ENCODE results near the gene NABP2.
"Not testable (repeated sequence)": the region's sequence is repeated elsewhere in the genome, so short reads cannot be mapped to it uniquely, and the experiment has no call there.

DNA sequence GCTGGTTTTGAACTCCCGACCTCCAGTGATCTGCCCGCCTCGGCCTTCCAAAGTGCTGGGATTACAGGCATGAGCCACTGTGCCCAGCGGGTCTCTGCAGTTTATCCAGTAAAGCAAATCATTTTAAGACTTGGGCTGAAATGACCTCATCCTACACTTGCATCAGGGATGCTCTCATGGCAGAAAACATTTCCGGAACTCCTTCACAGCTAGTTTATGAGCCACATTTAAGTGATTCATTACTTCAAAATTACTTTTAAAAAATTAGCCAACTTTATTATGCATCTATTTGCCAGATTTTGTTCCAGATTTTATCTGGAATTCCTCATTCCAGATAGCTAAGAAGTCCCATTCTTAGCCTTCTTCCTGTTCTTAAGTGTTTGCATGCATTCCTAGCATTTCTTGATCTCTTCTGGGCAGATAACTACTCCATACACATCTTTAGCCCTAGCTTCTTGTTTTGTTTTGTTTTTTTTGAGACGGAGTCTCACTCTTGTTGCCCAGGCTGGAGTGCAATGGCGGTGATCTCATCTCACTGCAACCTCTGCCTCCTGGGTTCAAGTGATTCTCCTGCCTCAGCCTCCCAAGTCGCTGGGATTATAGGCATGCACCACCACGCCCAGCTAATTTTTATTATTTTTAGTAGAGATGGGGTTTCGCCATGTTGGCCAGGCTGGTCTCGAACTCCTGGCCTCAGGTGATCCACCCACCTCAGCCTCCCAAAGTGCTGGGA lies 27.2 kb upstream of the NABP2 start:
- not testable (repeated sequence) for TF ChIP-seq CTCF (IDR thresholded peaks at IDR 0.05); EZH2 (IDR thresholded peaks at IDR 0.05; ENCODE audit: borderline replicate concordance, insufficient read depth, low read depth, low read length, poor library complexity, severe bottlenecking)

Data from B cell (primary cell).